ENCODE data around the gene PADI1.
A peak's percentile ranks its signal among the peaks of the same experiment; 100 is the strongest.

The PADI1 gene

GRCh38 chr1:17167786-17168090 lies 37.2 kb upstream of the PADI1 start:
- TF ChIP-seq CTCF (IDR thresholded peaks at IDR 0.05; ENCODE audit: low read length, missing control alignments): no peak
- no peak for DNase-seq (ENCODE audit: low read depth)
- H3K4me3 ChIP-seq (replicated peaks; ENCODE audit: low read depth, low read length): no peak overlapping the region

DNA sequence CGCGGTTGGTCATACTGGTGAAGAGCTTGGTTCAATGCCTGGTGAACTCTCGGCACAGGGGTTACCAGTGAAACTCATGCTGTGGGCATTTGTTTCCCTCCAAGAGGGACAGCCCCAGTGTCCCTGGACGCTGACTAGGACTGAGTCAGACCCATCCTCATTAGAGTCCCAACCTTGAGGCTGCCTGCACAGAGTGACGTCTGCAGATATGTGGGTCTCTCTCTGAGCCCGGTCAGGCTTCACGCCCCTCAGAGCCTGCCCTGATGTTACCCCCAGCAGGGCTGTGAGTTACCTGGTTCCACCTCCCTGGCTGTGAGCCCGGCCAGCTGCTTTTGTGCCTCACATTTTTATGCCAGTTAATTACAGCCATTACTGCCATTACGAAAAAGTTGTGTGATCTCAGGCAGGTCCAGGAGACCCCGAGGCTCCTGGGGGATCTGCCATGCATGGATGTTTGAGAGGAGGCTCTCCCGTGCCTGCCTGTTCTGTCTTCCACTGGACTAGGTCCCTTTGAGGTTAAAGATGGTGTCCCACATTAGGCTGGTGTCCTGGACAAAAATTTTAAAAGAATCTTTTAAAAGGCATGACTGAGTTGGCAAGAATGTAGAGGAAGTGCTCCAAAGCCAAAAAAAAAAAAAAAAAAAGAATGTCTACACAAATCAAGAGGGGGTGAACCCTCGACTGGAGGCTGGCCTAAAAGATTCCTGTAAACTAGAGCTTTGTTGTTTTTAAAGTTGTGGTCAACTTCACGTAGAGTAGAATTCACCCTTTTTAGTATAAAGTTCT lies 36.6 kb upstream of the PADI1 start:
- no peak overlapping the region for H3K4me3 ChIP-seq (replicated peaks; ENCODE audit: low read depth, low read length)
- no peak for TF ChIP-seq CTCF (IDR thresholded peaks at IDR 0.05; ENCODE audit: low read length, missing control alignments)
- peak; percentile 56 for DNase-seq (ENCODE audit: low read depth)

DNA sequence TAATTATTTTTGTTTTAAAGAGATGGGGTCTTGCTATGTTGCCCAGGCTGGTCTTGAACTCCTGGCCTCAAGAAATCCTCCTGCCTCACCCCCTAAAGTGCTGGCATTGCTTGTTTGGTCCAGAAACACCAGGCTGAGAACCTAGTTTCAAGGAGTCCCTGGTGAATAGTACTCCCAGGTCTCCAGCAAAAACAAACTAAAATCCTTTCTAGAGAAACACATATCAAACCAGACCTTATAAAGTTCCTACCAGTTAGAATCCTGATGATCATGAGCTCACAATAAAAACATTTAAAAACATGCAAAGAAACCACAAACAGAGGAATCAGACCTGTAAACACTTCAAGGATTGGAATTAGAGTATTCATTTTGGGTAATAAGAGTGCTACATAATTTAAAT lies 34.4 kb upstream of the PADI1 start:
- peak; percentile 22 for DNase-seq (ENCODE audit: low read depth)
- TF ChIP-seq CTCF (IDR thresholded peaks at IDR 0.05; ENCODE audit: low read length, missing control alignments): no peak
- H3K4me3 ChIP-seq (replicated peaks; ENCODE audit: low read depth, low read length): no peak overlapping the region

- no peak overlapping the region for H3K4me3 ChIP-seq (replicated peaks; ENCODE audit: low read depth, low read length)
- TF ChIP-seq CTCF (IDR thresholded peaks at IDR 0.05; ENCODE audit: low read length, missing control alignments): no peak
- DNase-seq (ENCODE audit: low read depth): no peak
Measured at GRCh38 chr1:17173217-17173616, 31.7 kb upstream of the PADI1 start.

DNA sequence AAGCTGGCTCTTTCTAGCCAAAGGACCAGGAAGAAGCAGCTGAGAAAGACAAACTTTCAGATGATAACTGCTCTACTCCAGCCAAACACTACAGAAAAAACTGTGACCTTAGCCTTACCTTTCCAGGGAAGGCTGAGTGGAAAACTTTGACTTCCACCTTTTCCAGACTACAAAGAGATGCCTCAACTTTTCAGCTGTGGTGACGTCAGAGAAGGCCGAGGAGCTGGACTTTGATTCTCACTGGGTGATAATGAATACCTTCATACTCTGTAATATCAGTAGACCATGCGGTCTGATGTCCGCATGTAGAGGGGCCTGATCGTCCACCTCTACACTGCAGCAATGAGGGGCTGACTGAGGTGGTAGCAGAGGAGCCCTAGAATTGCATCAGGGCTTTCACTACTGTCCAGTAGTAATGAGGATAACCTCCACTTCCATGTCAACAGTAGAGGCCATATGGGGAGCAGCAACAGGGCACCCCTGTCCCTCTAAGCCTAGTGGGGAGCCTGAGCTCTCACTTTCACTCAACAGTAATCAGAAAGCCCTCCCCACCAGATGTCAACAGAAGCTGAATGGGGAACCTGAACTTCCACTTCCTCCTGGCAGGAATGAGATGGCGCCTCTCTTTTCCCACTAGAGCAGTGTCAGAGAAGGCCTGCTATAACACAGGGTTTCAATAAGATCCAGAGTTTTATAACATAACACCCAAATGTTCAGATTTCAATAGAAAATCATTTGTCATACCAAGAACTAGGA lies 28.4 kb upstream of the PADI1 start:
- TF ChIP-seq CTCF (IDR thresholded peaks at IDR 0.05; ENCODE audit: low read length, missing control alignments): no peak
- H3K4me3 ChIP-seq (replicated peaks; ENCODE audit: low read depth, low read length): no peak overlapping the region
- DNase-seq (ENCODE audit: low read depth): no peak

DNA sequence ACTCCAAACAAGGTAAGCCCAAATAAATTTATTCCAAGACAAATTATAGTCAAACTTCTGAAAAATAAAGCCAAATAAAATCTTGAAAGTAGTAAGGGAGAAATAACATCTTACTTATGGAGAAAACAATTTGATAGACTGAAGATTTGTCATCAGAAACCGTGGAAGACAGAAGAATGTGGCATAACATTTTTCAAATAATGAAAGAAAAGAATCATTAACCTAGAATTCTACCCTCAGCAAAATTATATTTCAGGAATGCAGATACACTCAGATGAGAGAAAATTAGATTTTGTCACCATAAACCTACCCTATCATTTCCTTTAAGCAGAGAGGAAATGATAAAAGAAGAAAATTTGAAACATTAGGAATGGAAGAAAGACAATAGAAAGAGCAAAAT lies 27.3 kb upstream of the PADI1 start:
- no peak for TF ChIP-seq CTCF (IDR thresholded peaks at IDR 0.05; ENCODE audit: low read length, missing control alignments)
- no peak overlapping the region for H3K4me3 ChIP-seq (replicated peaks; ENCODE audit: low read depth, low read length)
- no peak for DNase-seq (ENCODE audit: low read depth)
